HepG2 (cell line): ENCODE data around the gene PRR19. TPM values are rescaled to one million over a fixed set of nuclear protein-coding genes. Genes with fewer than 3 reads are reported as not detected.

Experiments
- CENPBD1 ChIP-seq: sonication (generic); formaldehyde crosslinking; IDR thresholded peaks from 2 replicates; pipeline ENCODE4 v1.8.0; 2022; ENCODE audit warnings: missing genetic modification reagents, low read depth, mild to moderate bottlenecking, borderline replicate concordance
- HDAC6 ChIP-seq: fragments of 200-600 bp; sonication (generic); IDR thresholded peaks from 2 replicates; pipeline ENCODE4 v1.7.0; 2017; ENCODE audit warnings: mild to moderate bottlenecking, antibody characterized with exemption, low read length, low read depth
- HES4 ChIP-seq: sonication (generic); formaldehyde crosslinking; IDR thresholded peaks from 2 replicates; pipeline ENCODE4 v1.9.0; 2021; ENCODE audit warnings: mild to moderate bottlenecking, missing genetic modification reagents, borderline replicate concordance
- HOXA5 ChIP-seq: sonication (generic); formaldehyde crosslinking; IDR thresholded peaks from 2 replicates; pipeline ENCODE4 v1.4.0; 2020; ENCODE audit warnings: missing genetic modification reagents
- MIXL1 ChIP-seq: IDR thresholded peaks from 2 replicates; pipeline ENCODE4 v1.6.1; 2016
- NONO ChIP-seq, 2 experiments: fragments of 450-650 bp in 1 of 2; sonication (generic) in 1 of 2; formaldehyde crosslinking in 1 of 2; IDR thresholded peaks in 1 of 2; conservative IDR thresholded peaks in 1 of 2; 2 replicates each; pipeline versions ENCODE4 v1.6.1 to v1.8.0; 2017 to 2022; ENCODE audit warnings: mild to moderate bottlenecking in 1 of 2, missing genetic modification reagents in 1 of 2, moderate library complexity in 1 of 2
- NPAS2 ChIP-seq: sonication (generic); formaldehyde crosslinking; IDR thresholded peaks from 2 replicates; pipeline ENCODE4 v1.8.0; 2022; ENCODE audit warnings: mild to moderate bottlenecking, missing genetic modification reagents, borderline replicate concordance
- NR2F6 ChIP-seq, 2 experiments: IDR thresholded peaks; 2 replicates each; pipeline ENCODE4 v1.6.1; 2016; ENCODE audit warnings: antibody characterized with exemption in 1 of 2, mild to moderate bottlenecking in 1 of 2
- NRL ChIP-seq: sonication (generic); formaldehyde crosslinking; IDR thresholded peaks from 2 replicates; pipeline ENCODE4 v1.5.0; 2020; ENCODE audit warnings: missing genetic modification reagents, mild to moderate bottlenecking, moderate library complexity, borderline replicate concordance
- PLRG1 ChIP-seq: fragments of 450-650 bp; conservative IDR thresholded peaks from 2 replicates; pipeline ENCODE4 v1.6.1; 2016
- POLR2A ChIP-seq, 2 experiments: IDR thresholded peaks; 2 replicates each; pipeline ENCODE4 v1.6.1; 2011; ENCODE audit warnings: low read depth in 2 of 2, low read length in 2 of 2, mild to moderate bottlenecking in 1 of 2, moderate library complexity in 1 of 2; ENCODE audit not compliant: insufficient read depth in 1 of 2
- RFXANK ChIP-seq: IDR thresholded peaks from 2 replicates; pipeline ENCODE4 v1.6.1; 2016
- SMAD9 ChIP-seq: sonication (generic); formaldehyde crosslinking; IDR thresholded peaks from 2 replicates; pipeline ENCODE4 v1.5.1; 2020; ENCODE audit warnings: mild to moderate bottlenecking, missing genetic modification reagents
- SMYD3 ChIP-seq: sonication (generic); formaldehyde crosslinking; IDR thresholded peaks from 2 replicates; pipeline ENCODE4 v1.8.1; 2023; ENCODE audit warnings: mild to moderate bottlenecking, missing genetic modification reagents
- SNAPC2 ChIP-seq: sonication (generic); formaldehyde crosslinking; IDR thresholded peaks from 2 replicates; pipeline ENCODE4 v1.8.1; 2022; ENCODE audit warnings: mild to moderate bottlenecking, missing genetic modification reagents
- ZFP41 ChIP-seq: sonication (generic); formaldehyde crosslinking; IDR thresholded peaks from 2 replicates; pipeline ENCODE4 v1.4.0; 2020; ENCODE audit warnings: mild to moderate bottlenecking, missing genetic modification reagents, borderline replicate concordance
- ZNF292 ChIP-seq: sonication (generic); formaldehyde crosslinking; IDR thresholded peaks from 2 replicates; pipeline ENCODE4 v1.8.1; 2022; ENCODE audit warnings: mild to moderate bottlenecking, low read depth, missing genetic modification reagents, borderline replicate concordance
- ZNF556 ChIP-seq: sonication (generic); formaldehyde crosslinking; IDR thresholded peaks from 2 replicates; pipeline ENCODE4 v1.4.0; 2020; ENCODE audit warnings: mild to moderate bottlenecking, missing genetic modification reagents, borderline replicate concordance
- ZNF562 ChIP-seq: sonication (generic); formaldehyde crosslinking; IDR thresholded peaks from 2 replicates; pipeline ENCODE4 v1.8.0; 2022; ENCODE audit warnings: missing genetic modification reagents, borderline replicate concordance
- ZNF777 ChIP-seq: sonication (generic); formaldehyde crosslinking; IDR thresholded peaks from 2 replicates; pipeline ENCODE4 v1.4.0; 2020; ENCODE audit warnings: missing genetic modification reagents
- ZSCAN12 ChIP-seq: sonication (generic); formaldehyde crosslinking; IDR thresholded peaks from 2 replicates; pipeline ENCODE4 v1.9.0; 2021; ENCODE audit warnings: mild to moderate bottlenecking, missing genetic modification reagents
- polyA plus RNA-seq, 8 experiments: library from polyadenylated mRNA; depleted of rRNA in 3 of 8; stranded (reverse) in 7 of 8; unstranded in 1 of 8; fragments of >200 nt; fragmentation: Illumina TruSeq in 4 of 8; extraction: Trizol in 4 of 8; gene quantifications; 2 replicates each; pipeline versions ENCODE4 v1.2.1 to v1.2.3, GENCODE V29; 2011 to 2016; ENCODE audit warnings: low read depth in 4 of 8, missing spikeins in 1 of 8, mixed read lengths in 1 of 8; ENCODE audit not compliant: insufficient read depth in 1 of 8
- total RNA-seq, 5 experiments: library from RNA; depleted of rRNA; stranded (reverse); fragments of >200 nt; fragmentation: Illumina TruSeq; extraction: Trizol; gene quantifications; 2 replicates each; pipeline ENCODE4 v1.2.3, GENCODE V29; 2016; ENCODE audit warnings: low read depth in 1 of 5
- TF ChIP-seq, protein P1 (sequence below): sonication (generic); formaldehyde crosslinking; conservative IDR thresholded peaks from 2 replicates; pipeline ENCODE4 v1.8.0; 2022; ENCODE audit warnings: low read depth, missing genetic modification reagents
- TF ChIP-seq, protein P2 (sequence below): sonication (generic); formaldehyde crosslinking; IDR thresholded peaks from 2 replicates; pipeline ENCODE4 v1.4.0; 2020; ENCODE audit warnings: missing genetic modification reagents
- TF ChIP-seq, protein P3 (sequence below): IDR thresholded peaks from 2 replicates; pipeline ENCODE4 v1.6.1; 2016; ENCODE audit warnings: control low read depth
- TF ChIP-seq, protein P4 (sequence below): sonication (generic); formaldehyde crosslinking; IDR thresholded peaks from 2 replicates; pipeline ENCODE4 v1.5.0; 2020; ENCODE audit warnings: mild to moderate bottlenecking, missing genetic modification reagents

PRR19 gene
- total and polyA plus RNA-seq, 2 of the 13 experiments (the other 11 are each of a cell fraction or from before 2014, with no cell fraction given), result 0.21 to 0.33 TPM

DNA sequence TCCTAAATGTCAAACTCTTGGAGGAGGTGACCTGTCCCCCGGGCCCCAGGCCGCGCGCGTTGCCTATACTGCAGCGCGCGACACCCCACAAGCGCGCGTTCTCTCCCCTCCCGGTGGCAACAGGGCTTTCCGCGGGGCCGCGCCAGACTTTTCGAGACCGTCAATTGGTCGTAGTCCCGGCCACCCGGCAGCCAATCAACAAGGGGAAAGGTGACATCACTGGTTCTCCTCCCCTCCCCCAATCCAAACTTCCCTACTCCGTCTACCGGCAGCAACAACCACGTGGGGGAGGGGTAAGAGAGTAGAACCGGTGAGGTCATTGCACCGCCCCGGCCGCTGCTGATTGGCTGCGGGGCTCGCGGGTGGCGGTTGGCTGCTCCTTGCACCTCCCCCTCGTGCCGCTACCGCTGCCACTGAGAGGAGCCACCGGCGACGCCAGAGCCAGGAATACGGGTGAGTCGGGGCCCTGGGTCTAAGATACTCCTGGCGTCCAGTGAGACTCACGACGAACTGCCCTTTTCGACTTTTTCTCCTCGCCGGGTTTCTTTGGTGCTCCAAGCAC, 33.7 kb upstream of the PRR19 start (continued):
- TF ChIP-seq ZFP41 (CRISPR knock-in tag), result no peak
- no peak for TF ChIP-seq SMYD3 (CRISPR knock-in tag)
- no peak for TF ChIP-seq HDAC6
- TF ChIP-seq HES4 (CRISPR knock-in tag), result no peak
- TF ChIP-seq, protein P1, sequence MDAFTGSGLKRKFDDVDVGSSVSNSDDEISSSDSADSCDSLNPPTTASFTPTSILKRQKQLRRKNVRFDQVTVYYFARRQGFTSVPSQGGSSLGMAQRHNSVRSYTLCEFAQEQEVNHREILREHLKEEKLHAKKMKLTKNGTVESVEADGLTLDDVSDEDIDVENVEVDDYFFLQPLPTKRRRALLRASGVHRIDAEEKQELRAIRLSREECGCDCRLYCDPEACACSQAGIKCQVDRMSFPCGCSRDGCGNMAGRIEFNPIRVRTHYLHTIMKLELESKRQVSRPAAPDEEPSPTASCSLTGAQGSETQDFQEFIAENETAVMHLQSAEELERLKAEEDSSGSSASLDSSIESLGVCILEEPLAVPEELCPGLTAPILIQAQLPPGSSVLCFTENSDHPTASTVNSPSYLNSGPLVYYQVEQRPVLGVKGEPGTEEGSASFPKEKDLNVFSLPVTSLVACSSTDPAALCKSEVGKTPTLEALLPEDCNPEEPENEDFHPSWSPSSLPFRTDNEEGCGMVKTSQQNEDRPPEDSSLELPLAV (CRISPR knock-in tag), result no peak
- TF ChIP-seq, protein P2, sequence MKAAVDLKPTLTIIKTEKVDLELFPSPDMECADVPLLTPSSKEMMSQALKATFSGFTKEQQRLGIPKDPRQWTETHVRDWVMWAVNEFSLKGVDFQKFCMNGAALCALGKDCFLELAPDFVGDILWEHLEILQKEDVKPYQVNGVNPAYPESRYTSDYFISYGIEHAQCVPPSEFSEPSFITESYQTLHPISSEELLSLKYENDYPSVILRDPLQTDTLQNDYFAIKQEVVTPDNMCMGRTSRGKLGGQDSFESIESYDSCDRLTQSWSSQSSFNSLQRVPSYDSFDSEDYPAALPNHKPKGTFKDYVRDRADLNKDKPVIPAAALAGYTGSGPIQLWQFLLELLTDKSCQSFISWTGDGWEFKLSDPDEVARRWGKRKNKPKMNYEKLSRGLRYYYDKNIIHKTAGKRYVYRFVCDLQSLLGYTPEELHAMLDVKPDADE, result no peak
- TF ChIP-seq SNAPC2 (CRISPR knock-in tag), result peak; percentile 52; the same call in 1 of the 2 replicates
- no peak for TF ChIP-seq SMAD9
- peak; percentile 64; the same call in 1 of the 2 replicates for TF ChIP-seq NRL
- TF ChIP-seq NPAS2 (CRISPR knock-in tag), result no peak
- TF ChIP-seq MIXL1, result no peak
- TF ChIP-seq, protein P3, sequence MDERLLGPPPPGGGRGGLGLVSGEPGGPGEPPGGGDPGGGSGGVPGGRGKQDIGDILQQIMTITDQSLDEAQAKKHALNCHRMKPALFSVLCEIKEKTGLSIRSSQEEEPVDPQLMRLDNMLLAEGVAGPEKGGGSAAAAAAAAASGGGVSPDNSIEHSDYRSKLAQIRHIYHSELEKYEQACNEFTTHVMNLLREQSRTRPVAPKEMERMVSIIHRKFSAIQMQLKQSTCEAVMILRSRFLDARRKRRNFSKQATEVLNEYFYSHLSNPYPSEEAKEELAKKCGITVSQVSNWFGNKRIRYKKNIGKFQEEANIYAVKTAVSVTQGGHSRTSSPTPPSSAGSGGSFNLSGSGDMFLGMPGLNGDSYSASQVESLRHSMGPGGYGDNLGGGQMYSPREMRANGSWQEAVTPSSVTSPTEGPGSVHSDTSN, result no peak
- TF ChIP-seq PLRG1, result no peak
- no peak for TF ChIP-seq CENPBD1 (CRISPR knock-in tag)
- no peak for TF ChIP-seq ZNF292 (CRISPR knock-in tag)
- TF ChIP-seq ZNF556 (CRISPR knock-in tag), result no peak
- TF ChIP-seq ZNF562, result no peak
- TF ChIP-seq HOXA5, result peak; percentile 68
- TF ChIP-seq ZNF777 (CRISPR knock-in tag), result no peak
- no peak for TF ChIP-seq NONO (IDR thresholded peaks at IDR 0.05)
- peak; percentile 65; the same call in 1 of the 2 replicates for TF ChIP-seq NONO (CRISPR knock-in tag; conservative IDR thresholded peaks at IDR 0.05)
- peak; percentile 45 to 79; a peak in 3 of 4 replicates for TF ChIP-seq POLR2A (IDR thresholded peaks at IDR 0.05; ENCODE audit: insufficient read depth in 1 of 2, low read depth in 2 of 2, low read length in 2 of 2)
- no peak for TF ChIP-seq NR2F6 (IDR thresholded peaks at IDR 0.05)
- TF ChIP-seq NR2F6 (CRISPR knock-in tag; IDR thresholded peaks at IDR 0.05), result no peak
- no peak for TF ChIP-seq ZSCAN12 (CRISPR knock-in tag)
- TF ChIP-seq, protein P4, sequence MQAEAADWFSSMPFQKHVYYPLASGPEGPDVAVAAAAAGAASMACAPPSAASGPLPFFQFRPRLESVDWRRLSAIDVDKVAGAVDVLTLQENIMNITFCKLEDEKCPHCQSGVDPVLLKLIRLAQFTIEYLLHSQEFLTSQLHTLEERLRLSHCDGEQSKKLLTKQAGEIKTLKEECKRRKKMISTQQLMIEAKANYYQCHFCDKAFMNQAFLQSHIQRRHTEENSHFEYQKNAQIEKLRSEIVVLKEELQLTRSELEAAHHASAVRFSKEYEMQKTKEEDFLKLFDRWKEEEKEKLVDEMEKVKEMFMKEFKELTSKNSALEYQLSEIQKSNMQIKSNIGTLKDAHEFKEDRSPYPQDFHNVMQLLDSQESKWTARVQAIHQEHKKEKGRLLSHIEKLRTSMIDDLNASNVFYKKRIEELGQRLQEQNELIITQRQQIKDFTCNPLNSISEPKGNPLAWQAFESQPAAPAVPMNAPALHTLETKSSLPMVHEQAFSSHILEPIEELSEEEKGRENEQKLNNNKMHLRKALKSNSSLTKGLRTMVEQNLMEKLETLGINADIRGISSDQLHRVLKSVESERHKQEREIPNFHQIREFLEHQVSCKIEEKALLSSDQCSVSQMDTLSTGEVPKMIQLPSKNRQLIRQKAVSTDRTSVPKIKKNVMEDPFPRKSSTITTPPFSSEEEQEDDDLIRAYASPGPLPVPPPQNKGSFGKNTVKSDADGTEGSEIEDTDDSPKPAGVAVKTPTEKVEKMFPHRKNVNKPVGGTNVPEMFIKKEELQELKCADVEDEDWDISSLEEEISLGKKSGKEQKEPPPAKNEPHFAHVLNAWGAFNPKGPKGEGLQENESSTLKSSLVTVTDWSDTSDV (CRISPR knock-in tag), result no peak
- no peak for TF ChIP-seq RFXANK (CRISPR knock-in tag)
